Measurements from ENCODE around the gene MYO5B.

DNA sequence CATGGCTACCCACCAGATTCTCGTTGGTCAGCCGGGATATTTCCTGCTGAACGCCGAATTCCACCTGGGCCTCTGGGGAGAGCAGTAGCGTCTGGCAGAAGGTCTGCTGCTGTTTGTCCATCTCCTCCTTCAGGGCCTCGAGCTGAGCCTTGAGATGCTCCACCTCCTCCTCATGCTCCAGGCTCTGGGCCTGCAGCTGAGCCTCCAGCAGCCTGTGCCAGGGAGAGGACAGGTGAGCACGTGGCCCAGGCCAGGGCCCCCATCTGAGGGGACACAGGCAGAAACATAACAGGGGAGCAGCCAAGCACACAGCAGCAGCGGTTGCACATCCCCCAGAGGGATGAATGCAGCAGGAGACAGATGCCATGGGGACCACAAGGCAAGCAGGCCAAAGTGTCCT lies 341.5 kb downstream of the MYO5B start:
- TF ChIP-seq, protein P1, sequence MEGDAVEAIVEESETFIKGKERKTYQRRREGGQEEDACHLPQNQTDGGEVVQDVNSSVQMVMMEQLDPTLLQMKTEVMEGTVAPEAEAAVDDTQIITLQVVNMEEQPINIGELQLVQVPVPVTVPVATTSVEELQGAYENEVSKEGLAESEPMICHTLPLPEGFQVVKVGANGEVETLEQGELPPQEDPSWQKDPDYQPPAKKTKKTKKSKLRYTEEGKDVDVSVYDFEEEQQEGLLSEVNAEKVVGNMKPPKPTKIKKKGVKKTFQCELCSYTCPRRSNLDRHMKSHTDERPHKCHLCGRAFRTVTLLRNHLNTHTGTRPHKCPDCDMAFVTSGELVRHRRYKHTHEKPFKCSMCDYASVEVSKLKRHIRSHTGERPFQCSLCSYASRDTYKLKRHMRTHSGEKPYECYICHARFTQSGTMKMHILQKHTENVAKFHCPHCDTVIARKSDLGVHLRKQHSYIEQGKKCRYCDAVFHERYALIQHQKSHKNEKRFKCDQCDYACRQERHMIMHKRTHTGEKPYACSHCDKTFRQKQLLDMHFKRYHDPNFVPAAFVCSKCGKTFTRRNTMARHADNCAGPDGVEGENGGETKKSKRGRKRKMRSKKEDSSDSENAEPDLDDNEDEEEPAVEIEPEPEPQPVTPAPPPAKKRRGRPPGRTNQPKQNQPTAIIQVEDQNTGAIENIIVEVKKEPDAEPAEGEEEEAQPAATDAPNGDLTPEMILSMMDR (conservative IDR thresholded peaks at IDR 0.05), result no peak
- no peak for TF ChIP-seq ZFX (IDR thresholded peaks at IDR 0.05)
